ENCODE data around the gene AKT3. TPM values are rescaled to one million over a fixed set of nuclear protein-coding genes. Genes with fewer than 3 reads are reported as not detected.
"Not testable (repeated sequence)": the region's sequence is repeated elsewhere in the genome, so short reads cannot be mapped to it uniquely, and the experiment has no call there.

The AKT3 gene
- total RNA-seq, 1 experiment from 2014 or later = 40.4 TPM

DNA sequence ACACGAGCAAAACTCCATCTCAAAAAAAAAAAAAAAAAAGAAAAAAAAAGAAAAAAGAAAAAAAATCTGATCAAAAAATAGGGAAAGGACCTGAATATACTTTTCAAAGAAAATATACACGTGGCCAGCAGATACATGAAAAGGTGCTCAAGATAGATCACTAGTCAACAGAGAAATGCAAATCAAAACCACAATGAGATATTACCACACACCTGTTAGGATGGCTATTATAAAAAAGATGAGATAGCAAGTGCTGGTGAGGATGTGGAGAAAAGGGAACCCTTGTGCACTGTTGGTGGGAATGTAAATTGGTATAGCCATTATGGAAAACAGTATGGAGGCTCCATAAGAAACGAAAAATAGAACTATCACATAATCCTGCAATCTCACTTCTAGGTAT lies 260.8 kb downstream of the AKT3 start:
- H3K4me1 ChIP-seq; H3K27ac ChIP-seq; H3K4me3 ChIP-seq; H3K36me3 ChIP-seq; H3K9me3 ChIP-seq (replicated peaks); DNase-seq; H3K27me3 ChIP-seq: not testable (repeated sequence)

DNA sequence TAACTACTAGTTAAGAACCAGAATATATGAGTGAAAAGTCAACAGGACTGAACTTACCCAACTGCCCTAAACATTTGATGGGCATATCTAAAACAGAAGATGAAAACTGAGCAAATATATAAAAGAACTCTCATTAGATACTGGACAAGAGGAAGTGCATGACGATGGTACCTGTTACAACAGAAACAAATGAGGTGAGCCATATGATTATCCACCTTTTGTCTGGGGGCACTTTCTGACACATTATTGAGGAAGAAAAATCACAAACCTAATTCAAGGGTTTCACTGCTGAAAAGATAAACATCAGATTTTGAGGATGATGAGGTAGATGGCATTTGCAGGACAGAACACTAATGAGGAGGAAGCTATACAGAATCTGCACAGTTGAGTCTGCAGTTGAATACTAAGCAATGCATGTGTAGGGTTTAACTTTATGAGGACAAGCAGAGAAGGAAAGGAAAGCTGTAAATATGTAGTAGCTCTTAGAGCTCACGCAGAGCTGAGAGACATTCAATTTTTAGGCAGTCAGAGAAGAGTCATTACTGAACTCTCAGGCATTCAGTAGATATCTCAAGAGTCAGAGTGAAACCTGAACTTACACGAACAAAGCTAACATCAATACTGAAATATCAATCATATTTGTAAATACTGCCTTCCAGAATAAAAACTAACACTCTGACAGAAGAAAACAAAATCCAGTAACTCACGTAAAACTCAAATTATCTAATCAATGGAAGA lies 262.1 kb downstream of the AKT3 start:
- Histone ChIP-seq H3K27me3 (no peaks in the 10 kb centered on the region), H3K9me3 (replicated peaks) (peaks cover 10% of the 10 kb centered on the region), H3K4me1 (no peaks in the 10 kb centered on the region), H3K27ac (no peak overlapping the region), H3K36me3 (no peaks in the 10 kb centered on the region; the same call in 1 of the 2 replicates), H3K4me3 (no peak overlapping the region)
- DNase-seq = no peak

DNA sequence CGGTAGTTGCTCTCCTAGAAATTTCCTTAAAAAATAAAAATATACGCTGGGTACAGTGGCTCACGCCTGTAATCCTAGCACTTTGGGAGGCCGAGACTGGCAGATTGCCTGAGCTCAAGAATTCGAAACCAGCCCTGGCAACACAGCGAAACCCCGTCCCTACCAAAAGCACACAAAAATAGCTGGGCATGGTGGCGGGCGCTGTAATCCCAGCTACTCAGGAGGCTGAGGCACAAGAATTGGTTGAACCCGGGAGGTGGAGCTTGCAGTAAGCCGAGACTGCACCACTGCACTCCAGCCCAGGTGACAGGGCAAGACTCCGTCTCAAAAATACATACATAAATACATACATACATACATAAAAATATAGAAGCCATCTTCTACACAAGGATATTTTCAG lies 262.8 kb downstream of the AKT3 start:
- no peak overlapping the region for H3K4me3 ChIP-seq
- peaks cover 13% of the 10 kb centered on the region for H3K9me3 ChIP-seq (replicated peaks)
- H3K27ac ChIP-seq = no peak overlapping the region

DNA sequence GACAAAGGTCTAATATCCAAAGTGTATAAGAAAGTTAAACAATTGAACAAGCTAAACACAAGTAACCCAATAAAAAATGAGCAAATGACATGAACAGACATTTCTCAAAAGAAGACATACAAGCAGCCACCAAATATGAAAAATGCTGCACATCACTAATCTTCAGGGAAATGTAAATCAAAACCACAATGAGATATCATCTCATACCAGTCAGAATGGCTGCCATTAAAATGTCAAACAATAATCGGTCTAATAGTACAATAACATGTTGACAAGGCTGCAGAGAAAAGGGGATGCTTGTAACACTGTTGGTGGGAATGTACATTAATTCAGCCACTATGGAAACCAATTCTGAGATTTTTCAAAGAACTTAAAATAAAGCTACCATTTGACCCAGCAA lies 264.1 kb downstream of the AKT3 start:
- H3K27ac ChIP-seq = no peak overlapping the region
- no peaks in the 10 kb centered on the region; the same call in 1 of the 2 replicates for H3K36me3 ChIP-seq
- H3K9me3 ChIP-seq (replicated peaks) = peaks cover 23% of the 10 kb centered on the region
- H3K4me3 ChIP-seq = no peak overlapping the region
- no peaks in the 10 kb centered on the region for H3K27me3 ChIP-seq
- H3K4me1 ChIP-seq = no peaks in the 10 kb centered on the region
- DNase-seq = no peak

More for the DNA sequence above, 262.8 kb downstream of the AKT3 start:
- Histone ChIP-seq H3K27me3 (no peaks in the 10 kb centered on the region), H3K36me3 (no peaks in the 10 kb centered on the region; the same call in 1 of the 2 replicates), H3K4me1 (no peaks in the 10 kb centered on the region)
- no peak for DNase-seq

DNA sequence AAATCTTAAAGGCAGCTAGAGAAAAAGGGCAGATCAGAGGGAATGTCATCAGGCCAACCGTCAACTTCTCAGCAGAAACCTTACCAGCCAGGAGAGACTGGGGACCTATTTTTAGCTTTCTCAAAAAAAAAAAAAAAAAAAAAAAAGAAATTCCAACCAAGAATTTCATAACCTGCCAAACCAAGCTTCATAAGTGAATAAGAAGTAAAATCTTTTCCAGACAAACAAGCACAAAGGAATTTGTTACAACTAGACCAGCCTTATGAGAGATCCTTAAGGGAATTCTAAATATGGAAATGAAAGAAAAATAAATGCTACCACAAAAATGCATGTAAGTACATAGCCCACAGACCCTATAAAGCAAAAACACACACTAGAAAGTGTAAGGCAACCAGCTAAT lies 267.7 kb downstream of the AKT3 start:
- Histone ChIP-seq H3K27me3 (no peaks in the 10 kb centered on the region), H3K36me3 (no peaks in the 10 kb centered on the region; the same call in 1 of the 2 replicates), H3K9me3 (replicated peaks) (peaks cover 23% of the 10 kb centered on the region), H3K4me3 (no peak overlapping the region), H3K4me1 (no peaks in the 10 kb centered on the region), H3K27ac (no peak overlapping the region)
- DNase-seq = peak in 1 of 2 experiments; percentile 3

DNA sequence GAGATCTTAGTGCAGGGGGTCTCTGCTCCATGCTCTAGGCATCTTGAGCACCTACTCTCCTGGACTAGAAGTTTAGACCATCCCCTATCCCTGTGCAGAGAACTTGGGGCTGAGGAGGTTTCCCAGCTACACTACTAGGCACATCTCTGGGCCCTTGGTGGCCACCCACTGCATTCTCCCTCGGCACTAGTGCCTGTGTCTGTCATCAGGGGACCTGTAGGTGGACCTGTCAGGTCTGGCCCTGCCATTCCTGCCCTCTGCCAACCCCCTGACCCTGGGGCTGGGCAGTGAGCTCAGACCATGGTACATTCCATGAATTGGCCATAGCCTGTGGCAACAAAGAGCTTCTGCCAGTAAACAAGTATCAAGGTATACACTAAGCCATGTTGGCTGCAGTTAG lies 269.1 kb downstream of the AKT3 start:
- Histone ChIP-seq H3K4me3 (no peak overlapping the region), H3K4me1 (no peaks in the 10 kb centered on the region), H3K27me3 (no peaks in the 10 kb centered on the region), H3K27ac (no peak overlapping the region), H3K9me3 (replicated peaks) (peaks cover 22% of the 10 kb centered on the region), H3K36me3 (no peaks in the 10 kb centered on the region; the same call in 1 of the 2 replicates)
- no peak for DNase-seq

DNA sequence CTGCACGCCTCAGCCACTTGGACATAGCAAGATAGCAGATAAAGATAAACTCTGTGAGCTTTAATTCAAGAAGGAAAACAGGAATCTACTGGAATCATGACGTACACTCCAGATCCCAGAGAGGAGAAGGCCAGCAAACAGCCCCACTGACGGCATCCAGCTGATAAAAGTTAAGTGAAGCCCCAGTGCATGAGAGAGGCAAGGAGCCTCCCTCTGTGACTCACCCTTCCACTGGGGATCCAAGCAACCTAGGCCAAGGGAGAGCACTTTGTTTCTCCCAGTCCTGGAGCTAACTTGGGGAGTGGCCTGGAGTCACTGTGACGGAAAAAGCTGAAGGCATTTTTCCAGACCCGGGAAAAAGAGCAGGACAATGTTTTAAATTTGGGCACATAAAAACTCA lies 270.0 kb downstream of the AKT3 start:
- no peaks in the 10 kb centered on the region for H3K27me3 ChIP-seq
- H3K4me3 ChIP-seq = no peak overlapping the region
- no peaks in the 10 kb centered on the region for H3K4me1 ChIP-seq
- DNase-seq = no peak
- no peaks in the 10 kb centered on the region; the same call in 1 of the 2 replicates for H3K36me3 ChIP-seq
- H3K27ac ChIP-seq = no peak overlapping the region
- H3K9me3 ChIP-seq (replicated peaks) = peaks cover 13% of the 10 kb centered on the region; the same call in 1 of the 2 replicates

DNA sequence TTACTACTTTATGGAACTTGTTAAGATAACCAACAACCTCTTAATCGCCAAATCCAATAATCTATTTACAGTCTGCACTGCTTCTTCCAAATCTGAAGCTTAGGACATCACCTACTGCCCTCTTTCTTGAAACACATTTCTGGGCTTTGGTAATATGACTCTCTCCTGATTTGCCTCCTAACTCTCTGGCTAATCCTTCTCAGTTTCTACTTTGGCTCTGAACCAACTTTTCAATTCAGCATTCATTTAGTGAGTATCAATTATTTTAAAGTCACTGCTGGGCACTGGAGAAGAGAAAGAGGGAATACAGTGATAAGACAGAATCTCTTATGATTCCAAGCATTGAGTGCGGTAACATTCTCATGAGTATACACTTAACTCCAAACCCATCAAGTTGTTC lies 275.0 kb downstream of the AKT3 start:
- no peak overlapping the region for H3K27ac ChIP-seq
- DNase-seq = peak in 1 of 2 experiments; percentile 52
- no peaks in the 10 kb centered on the region for H3K9me3 ChIP-seq (replicated peaks)

DNA sequence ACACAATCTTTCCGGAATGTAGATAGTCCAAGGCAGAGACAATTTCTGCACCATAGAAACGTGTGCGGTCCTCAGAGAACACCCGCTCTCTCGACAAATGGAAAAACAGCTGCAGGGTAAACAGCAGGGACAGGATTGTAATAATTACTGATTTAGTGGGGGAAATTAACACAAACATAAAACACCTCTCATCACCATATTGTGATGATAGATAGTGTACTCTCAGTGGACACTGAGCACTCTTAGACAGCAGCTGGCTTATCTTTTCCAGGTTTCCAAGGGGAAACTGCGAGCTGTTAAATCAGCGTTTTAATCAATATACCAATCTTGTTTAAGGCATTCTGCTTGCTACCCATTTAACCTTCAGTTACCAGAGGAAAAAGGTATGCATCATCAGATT lies 277.1 kb downstream of the AKT3 start:
- Histone ChIP-seq H3K9me3 (replicated peaks) (no peaks in the 10 kb centered on the region), H3K4me1 (no peaks in the 10 kb centered on the region), H3K27ac (no peak overlapping the region), H3K4me3 (no peak overlapping the region), H3K27me3 (no peaks in the 10 kb centered on the region), H3K36me3 (peaks cover 6% of the 10 kb centered on the region)
- DNase-seq = no peak

More for the DNA sequence above, 275.0 kb downstream of the AKT3 start:
- H3K36me3 ChIP-seq = peaks cover 6% of the 10 kb centered on the region
- no peaks in the 10 kb centered on the region for H3K4me1 ChIP-seq
- H3K27me3 ChIP-seq = no peaks in the 10 kb centered on the region
- no peak overlapping the region for H3K4me3 ChIP-seq

DNA sequence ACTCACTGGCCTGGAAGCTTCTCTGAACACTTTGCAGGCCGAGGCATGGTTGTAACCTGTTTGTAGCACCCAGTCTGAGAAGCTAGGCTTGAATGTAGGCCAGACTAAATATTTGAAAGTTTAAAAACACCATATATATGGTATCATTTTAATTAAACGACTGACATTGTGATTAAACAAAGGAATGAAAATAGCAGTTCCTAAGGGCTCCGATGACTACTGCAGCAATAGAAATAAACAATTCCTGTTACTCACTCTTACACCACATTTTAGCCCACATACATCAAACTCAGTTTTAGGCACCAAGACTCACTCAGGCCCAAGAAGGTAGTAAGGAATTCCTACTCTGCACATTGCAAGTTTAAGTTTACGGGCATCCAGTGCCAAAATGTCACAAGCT lies 281.2 kb downstream of the AKT3 start:
- H3K36me3 ChIP-seq = peaks cover 6% of the 10 kb centered on the region
- H3K27ac ChIP-seq = no peak overlapping the region
- no peak for DNase-seq
- H3K9me3 ChIP-seq (replicated peaks) = no peaks in the 10 kb centered on the region
- H3K27me3 ChIP-seq = no peaks in the 10 kb centered on the region
- no peaks in the 10 kb centered on the region for H3K4me1 ChIP-seq
- H3K4me3 ChIP-seq = no peak overlapping the region

DNA sequence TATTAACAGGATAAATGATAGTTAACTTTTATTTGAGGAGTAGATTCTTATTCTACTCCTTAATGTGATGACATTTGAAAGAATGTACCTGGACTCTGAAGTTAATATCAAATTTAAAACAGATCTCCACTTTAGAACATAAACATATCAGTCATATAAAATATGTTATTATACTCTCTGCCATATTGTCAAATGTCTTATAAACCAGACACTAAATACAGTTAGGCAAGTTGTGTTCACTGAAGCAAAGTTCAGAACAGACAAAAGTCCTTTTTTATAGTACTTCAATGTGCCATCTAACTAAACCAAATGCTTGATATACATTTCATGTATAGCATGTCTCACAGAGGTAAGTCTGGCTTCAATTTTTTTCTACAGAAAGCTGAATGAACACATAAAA lies 285.2 kb downstream of the AKT3 start:
- Histone ChIP-seq H3K27me3 (no peaks in the 10 kb centered on the region), H3K4me3 (no peak overlapping the region)

DNA sequence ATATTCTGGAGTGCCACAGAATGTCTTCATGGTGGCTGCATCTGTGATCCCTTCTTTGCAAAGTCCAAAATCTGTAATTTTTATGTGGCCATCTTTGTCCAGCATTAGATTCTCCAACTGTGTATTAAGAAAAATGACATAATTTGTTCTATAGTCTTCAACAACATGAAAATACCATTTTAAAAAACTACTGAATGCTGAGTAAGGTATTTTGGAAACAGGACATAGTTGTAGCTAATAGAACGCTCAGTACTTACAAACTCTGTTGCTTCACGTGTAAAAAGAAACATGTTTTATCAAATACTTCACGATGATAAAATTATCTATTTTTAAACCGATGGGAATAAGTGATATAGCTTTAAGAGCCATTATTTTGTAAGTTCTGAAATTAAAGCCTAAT lies 286.3 kb downstream of the AKT3 start:
- Histone ChIP-seq H3K27me3 (no peaks in the 10 kb centered on the region), H3K36me3 (peaks cover 10% of the 10 kb centered on the region), H3K27ac (no peak overlapping the region)

More for the DNA sequence above, 285.2 kb downstream of the AKT3 start:
- no peak for DNase-seq
- H3K27ac ChIP-seq = no peak overlapping the region
- H3K4me1 ChIP-seq = no peaks in the 10 kb centered on the region
- peaks cover 10% of the 10 kb centered on the region for H3K36me3 ChIP-seq
- H3K9me3 ChIP-seq (replicated peaks) = peaks cover 9% of the 10 kb centered on the region

DNA sequence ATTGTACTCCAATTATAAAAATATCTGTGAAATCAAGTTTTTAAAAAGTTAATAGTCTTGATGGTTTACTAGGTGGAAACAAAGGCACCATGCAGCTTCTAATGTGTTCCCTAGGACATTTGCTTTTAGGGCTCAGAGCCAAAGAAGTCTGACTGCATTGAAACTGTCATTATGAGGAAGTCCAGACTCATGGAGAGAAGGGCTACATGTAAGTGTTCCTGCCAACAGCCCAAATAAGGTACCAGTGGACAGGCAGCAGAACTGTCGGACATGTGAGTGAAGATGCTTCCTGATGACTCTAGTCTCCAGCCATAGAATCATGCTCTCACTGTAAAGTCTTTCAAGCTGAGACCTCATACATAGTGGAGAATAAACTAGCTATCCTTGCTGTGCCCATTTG lies 287.6 kb downstream of the AKT3 start:
- peaks cover 10% of the 10 kb centered on the region for H3K36me3 ChIP-seq

More for the DNA sequence above, 286.3 kb downstream of the AKT3 start:
- H3K9me3 ChIP-seq (replicated peaks) = peaks cover 9% of the 10 kb centered on the region
- no peak overlapping the region for H3K4me3 ChIP-seq
- no peaks in the 10 kb centered on the region for H3K4me1 ChIP-seq
- no peak for DNase-seq

DNA sequence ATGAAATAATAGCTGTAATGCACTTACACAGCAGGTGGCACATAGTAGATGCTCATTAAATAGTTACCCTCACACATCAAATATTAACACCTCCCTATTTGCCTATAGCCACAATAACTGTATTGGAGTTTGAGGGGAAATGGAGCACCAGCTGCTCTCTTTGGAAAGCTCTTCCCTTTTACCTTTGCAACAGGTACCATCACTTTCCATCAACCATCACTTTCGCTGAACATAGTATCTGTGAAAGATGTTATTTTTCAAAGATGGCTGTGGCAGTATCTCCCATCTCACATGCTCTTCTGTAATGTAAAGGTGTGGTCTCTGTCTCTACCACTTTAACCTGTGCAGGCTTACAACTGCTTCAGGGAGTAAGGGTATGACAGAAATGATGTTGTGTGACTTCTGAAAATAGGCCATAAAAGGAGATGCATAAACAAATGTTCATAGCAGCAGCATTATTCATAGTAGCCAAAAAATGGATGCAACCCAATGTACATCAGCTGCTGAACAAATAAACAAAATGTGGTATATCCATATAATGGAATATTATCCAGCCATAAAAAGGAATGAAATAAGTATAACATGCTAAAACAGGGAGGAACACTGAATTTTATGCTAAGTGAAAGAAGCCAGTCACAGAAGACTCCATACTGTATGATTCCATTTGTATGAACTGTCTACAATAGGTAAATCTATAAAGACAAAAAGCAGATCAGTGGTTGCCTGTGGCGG lies 288.3 kb downstream of the AKT3 start:
- Histone ChIP-seq H3K27me3 (no peaks in the 10 kb centered on the region), H3K9me3 (replicated peaks) (peaks cover 9% of the 10 kb centered on the region), H3K27ac (no peak overlapping the region), H3K36me3 (peaks cover 10% of the 10 kb centered on the region), H3K4me1 (no peaks in the 10 kb centered on the region), H3K4me3 (no peak overlapping the region)
- DNase-seq = no peak

More for the DNA sequence above, 287.6 kb downstream of the AKT3 start:
- Histone ChIP-seq H3K27ac (no peak overlapping the region), H3K4me3 (no peak overlapping the region), H3K9me3 (replicated peaks) (peaks cover 9% of the 10 kb centered on the region), H3K27me3 (no peaks in the 10 kb centered on the region), H3K4me1 (no peaks in the 10 kb centered on the region)
- no peak for DNase-seq

DNA sequence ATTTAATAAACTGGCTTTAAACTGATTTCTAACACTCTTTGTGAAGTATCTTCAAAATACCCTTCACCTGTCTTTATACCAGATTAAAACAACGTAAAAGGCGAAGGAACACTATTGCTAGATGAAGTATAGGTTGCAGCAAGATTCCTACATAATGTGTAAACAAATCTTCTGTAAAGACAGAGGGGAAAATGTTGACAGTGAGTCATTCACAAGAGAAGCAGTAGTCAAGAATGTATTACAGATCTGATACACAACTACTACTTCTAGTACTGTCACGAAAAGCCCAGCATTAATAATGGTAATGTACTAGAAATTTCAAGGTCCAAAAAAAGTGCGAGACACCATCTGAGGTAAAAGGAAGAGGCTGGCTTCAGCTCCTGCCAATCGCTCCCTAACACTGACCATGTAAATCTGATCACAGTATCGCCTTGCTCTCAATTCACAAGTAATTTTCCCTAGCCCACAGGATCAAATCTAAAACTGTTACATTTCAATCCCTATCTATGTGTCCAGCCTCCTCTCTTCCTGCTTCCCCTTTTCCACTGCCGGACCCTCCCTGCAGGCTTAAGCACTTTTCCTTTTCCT lies 290.4 kb downstream of the AKT3 start:
- H3K27ac ChIP-seq = no peak overlapping the region
- DNase-seq = no peak
- no peaks in the 10 kb centered on the region for H3K4me1 ChIP-seq
- H3K4me3 ChIP-seq = no peak overlapping the region
- H3K27me3 ChIP-seq = no peaks in the 10 kb centered on the region
- peaks cover 9% of the 10 kb centered on the region for H3K9me3 ChIP-seq (replicated peaks)
- peaks cover 10% of the 10 kb centered on the region for H3K36me3 ChIP-seq
